ENCODE measurements around the gene ARHGEF40.

The ARHGEF40 gene

GRCh38 chr14:21084998-21085853, 15.1 kb downstream of the ARHGEF40 start:
- DNase-seq: no peak

GRCh38 chr14:21086908-21087293, 16.8 kb downstream of the ARHGEF40 start:
- no peak for DNase-seq

- DNase-seq: peak; percentile 55 to 96 (median 84)
These were observed 17.4 kb downstream of the ARHGEF40 start for GRCh38 chr14:21087294-21088091.

DNA sequence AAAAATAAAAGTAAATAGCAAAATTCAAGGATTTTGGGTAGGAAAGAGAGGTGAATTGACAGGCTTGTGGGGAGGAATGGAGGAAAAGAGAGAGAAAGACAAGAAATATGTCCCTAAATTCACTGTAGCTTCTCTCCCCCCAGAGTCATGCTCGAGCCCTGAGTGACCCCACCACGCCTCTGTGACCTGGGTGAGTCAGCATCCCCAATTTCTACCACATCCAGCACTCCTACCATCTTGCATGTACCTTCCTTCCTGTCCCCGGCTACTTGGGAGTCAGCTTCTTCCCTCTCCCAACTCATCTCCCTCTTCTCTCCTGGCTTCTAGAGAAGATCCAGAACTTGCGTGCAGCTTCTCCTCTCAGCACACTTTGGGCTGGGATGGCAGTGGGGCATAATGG, 18.6 kb downstream of the ARHGEF40 start:
- DNase-seq: no peak

DNA sequence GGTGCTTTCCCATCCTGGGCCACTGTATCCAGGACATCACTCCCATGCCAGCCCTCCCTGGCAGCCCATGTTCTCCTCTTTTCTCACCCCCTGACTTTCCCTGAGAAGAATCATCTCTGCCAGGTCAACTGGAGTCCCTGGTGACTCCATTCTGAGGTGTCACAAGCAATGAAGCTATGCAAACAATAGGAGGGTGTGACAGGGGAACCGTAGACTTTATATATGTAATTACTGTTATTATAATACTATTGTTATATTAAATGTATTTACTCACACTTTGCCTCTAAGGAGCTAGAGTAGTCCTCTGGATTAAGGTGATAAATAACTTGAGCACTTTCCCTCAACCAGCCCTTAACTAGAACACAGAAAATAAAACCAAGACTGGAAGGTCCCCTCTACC, 19.2 kb downstream of the ARHGEF40 start:
- no peak for DNase-seq

- no peak for DNase-seq
These were observed 19.7 kb downstream of the ARHGEF40 start for GRCh38 chr14:21089877-21090193.

DNA sequence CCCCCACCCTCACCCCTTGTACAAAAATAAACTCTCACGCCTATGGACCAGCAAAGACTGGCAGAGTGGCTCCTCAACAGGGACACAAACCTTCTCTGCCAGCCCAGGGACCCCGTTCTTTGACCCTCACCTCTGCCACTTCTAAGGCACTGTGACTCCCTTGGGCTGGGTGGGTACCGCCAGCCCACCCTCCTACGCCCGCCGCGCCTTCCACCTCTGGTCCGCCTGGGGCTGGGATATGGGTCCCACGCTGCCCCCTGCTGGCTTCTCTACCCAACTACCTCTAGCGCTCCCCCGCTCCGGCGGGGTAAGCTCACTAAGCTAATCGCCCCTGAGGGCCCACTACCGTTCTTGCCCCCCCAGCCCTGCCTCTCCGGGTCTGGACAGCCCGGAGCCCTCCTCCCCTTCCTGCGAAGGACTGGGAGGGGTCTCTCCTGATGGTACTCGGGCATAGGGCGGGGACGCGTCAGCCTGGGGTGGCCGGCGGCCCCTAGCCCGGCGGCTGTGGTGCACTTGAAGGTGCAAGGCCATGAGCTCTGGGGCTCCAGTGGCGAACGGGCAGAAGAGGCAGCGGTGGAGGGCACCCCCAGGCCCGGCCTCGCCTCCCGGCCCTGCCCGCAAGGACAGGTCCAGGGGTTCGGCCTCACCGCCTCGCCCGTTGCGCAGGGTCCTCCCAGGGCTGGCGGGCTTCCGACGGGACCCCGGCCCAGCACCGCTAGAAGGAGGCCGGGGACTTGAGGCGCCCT, 20.3 kb downstream of the ARHGEF40 start:
- DNase-seq: peak in 2 of 6 experiments; percentile 5 to 10

DNA sequence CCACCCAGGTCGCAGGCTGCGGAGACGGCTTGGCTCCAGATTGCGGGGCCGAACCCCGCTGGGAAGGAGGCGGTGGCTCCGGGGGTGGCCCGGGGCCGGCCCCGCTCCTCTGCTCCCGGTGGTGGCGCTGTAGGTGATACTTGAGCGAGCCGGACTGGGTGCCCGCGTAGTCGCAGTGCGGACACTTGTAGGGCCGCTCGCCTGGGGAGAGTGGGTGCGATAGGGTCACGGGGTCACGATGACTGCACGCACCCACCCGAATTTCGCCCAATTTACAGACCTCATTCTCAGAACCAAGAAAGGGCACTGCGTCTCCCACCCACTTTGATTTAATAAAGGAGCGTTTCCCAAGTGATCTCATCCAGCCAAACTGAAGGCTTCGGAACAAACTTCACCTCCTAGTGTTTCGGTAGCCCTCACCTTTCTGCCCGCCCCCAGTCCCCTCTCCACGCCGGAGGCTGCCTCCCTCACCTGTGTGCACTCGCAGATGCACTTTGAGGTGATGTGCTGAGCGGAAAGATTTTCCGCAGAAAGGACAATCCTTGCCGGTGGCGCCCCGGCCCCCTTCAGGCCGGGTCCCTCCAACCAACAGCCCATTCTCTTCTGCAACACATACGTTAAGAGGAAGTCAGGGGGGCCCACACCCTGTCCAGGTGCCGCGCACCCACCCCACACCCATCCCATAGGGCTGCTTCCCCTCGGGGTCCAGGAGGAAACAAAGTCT, 21.0 kb downstream of the ARHGEF40 start:
- DNase-seq: no peak

GRCh38 chr14:21091821-21092272, 21.7 kb downstream of the ARHGEF40 start:
- DNase-seq: no peak

DNA sequence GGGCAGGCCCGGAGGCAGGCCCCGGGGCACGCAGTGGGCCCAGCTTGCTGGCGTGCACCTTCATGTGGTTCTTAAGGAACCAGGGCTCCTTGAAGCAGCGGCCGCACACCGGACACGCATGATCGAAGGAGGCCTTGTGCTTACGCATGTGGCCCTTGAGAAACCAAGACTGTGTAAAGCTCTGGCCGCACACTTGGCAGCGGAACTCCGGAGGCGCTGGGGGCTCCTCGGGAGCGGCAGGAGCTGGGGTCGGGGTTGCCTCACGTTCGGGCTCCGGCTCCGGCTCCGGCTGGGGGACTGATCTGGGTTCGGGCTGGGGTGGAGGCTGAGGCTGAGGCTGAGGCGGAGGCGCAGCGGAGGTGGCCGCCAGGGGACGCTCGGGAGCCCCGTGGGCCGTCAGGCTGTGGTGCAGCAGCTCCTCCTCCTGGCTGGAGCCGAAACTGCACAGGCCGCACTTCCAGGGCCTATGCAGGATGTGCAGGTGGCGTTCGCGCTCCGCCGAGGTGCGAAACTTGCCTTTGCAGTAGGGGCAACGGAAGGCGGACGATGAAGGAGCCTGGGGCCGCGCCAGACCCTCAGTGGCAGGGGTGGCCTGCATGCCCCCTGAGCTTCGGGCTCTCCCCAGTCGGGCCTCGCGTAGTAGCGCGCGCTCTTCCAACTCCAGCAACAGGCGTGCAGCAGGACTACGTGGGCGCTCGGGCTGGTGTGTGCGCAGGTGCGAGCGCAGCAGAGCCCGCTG, 22.3 kb downstream of the ARHGEF40 start:
- DNase-seq: peak; percentile 81 to 95 (median 87)

DNA sequence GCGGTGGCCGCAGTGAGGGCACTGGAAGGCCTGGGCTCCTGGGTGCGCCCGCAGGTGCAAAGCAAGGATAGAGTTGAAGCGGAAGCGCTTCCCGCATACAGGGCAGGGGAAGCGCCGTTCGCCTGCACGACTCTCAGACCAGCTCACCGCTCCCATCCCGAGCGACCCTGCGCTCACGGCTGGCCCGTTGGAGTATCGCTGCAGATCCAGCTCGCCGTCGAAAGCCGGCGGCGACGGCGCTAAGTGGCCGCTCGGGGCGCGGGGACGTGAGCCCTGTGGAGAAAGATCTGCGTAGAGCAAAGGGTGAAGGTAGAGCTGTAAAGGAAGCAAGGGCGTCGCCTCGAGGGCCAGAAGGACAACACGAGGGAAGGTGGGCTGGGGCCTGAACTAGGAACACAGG, 22.9 kb downstream of the ARHGEF40 start:
- no peak for DNase-seq

DNA sequence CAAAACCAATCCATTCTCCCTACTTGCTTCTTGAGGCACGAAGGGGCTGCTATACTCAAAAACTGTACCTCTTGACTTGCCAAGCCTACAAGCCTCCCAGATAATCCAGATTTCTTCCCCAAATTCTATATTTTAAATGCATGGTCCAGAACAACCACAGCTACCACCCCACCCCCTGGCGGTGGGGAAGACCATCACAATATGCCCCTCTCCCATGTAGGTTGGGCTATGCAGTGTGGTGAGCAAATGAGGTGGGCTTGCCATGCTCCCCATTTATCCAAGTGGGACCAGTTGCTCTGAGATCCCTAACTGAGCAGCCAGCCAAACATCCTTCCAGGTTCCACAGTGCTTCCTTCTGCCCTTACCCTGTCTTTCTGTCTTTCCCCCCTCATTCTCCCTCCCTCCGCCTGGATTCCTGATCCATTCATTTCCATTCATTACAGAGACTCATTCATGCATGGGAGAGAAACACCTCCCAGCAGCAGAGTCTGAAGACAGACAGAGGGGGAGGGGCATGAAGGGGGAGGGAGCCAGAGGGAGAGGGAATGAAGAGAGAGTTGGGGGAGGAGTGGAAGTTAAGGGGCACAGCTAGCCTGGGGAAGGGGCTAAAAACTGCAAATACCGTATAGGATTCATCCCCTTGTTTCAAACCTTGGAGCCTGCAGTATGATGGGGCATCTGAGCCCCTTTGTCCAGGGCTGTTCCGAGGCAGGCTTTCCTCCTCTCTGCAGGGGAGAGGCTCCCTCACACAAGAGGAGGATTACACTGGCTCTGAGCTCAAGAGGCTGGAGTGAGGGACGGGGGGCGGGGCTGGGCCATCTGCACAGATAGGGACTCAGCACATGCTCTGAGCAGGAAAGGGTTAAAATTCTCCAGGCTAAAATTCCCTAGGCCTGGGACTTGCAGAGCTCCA, 23.9 kb downstream of the ARHGEF40 start:
- no peak for DNase-seq

- no peak for DNase-seq
These were observed 25.5 kb downstream of the ARHGEF40 start for GRCh38 chr14:21095430-21096205.

DNA sequence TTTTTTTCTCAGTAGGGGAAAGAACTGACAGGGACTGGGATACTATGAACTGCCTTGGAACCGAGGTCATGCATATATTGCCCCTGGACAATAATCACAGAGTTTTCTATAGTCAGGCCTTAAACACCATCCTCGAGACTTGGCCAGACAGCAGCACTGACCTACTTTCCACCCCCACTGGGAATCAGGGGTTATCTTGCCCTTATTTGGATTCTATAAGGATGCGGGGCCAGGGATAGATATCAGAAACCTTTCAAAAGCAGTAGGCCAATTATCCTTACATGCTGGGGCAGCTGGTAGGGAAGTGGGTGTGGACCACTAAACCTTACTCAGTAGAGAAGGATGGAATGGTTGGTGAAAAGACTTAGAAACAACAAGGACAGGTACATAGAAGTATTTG, 26.3 kb downstream of the ARHGEF40 start:
- DNase-seq: no peak

DNA sequence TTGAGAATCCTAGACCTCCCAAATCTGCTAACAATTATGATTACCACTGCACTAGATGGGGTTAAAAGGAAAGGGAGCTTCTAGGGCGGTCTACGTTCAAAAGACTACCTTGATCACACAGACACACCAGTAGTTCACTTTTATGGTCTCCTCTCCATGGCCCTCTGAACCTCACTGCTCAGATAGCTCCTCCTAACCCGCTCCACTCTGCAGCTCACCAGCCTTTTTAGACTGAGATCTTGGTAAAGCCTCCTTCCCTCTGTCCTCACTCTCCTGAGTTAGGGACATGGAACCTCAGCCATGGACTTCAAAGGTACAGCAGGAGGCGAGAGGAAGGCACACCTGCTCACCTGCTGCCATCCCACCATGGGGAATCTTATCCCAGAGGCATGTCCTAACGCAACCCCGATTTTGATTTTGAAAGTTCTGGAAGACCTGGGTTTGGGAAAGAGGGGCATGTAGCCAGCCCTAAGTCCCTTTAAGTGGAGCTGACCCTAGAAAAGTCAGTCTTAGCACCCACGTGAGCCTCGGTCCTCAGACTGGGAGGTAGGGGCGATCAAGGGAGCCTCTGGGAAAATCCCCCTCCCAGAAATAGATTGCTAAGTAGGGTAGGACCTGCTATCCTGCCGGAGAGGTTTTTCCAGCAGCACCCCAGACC, 27.0 kb downstream of the ARHGEF40 start:
- peak in 1 of 6 experiments; percentile 10 for DNase-seq

- DNase-seq: peak in 3 of 6 experiments; percentile 22 to 39 (median 31)
These were observed 27.6 kb downstream of the ARHGEF40 start for GRCh38 chr14:21097636-21098075.

- DNase-seq: peak in 5 of 6 experiments; percentile 22 to 44 (median 38)
These were observed 28.2 kb downstream of the ARHGEF40 start, which contains the start of gene ZNF219 for GRCh38 chr14:21098076-21098891. Gene ZNF219, minus strand, starts transcription at chr14:21098655. Its CDS starts 5,064 bp downstream, at chr14:21093591.
